Mammary epithelial cell (primary cell): ENCODE data around the gene KLHDC8B.

Experiments used
- CTCF ChIP-seq, 2 donors: IDR thresholded peaks in 1 of 2; conservative IDR thresholded peaks in 1 of 2; 2 replicates each; pipeline ENCODE4 v1.5.1; 2011 to 2012; ENCODE audit warnings: inconsistent platforms in 2 of 2, low read length in 2 of 2, mild to moderate bottlenecking in 2 of 2, control low read depth in 1 of 2, low read depth in 1 of 2; ENCODE audit not compliant: insufficient read depth in 1 of 2; ENCODE audit errors: extremely low read depth in 1 of 2
- EZH2 ChIP-seq: IDR thresholded peaks from 2 replicates; pipeline ENCODE4 v1.6.1; 2012; ENCODE audit warnings: low read length, inconsistent platforms, borderline replicate concordance

- TF ChIP-seq CTCF (conservative IDR thresholded peaks at IDR 0.05 in 1 of 2, IDR thresholded peaks at IDR 0.05 in 1 of 2; ENCODE audit: extremely low read depth in 1 of 2, insufficient read depth in 1 of 2, low read depth in 1 of 2, low read length in 2 of 2) (no peak), EZH2 (no peak)
These were observed 10.2 kb upstream of the KLHDC8B start for GRCh38 chr3:49161197-49161596.
